H54 (cell line): ENCODE results near the gene SFT2D3.

Experiments used
- DNase-seq: peaks from one replicate; pipeline ENCODE4 v3.0.0; 2011; ENCODE audit warnings: low spot score, mixed read lengths; ENCODE audit not compliant: insufficient read length
- FAIRE-seq: peaks from 3 replicates; lab custom pipeline; 2011; peaks lifted over from hg19 to GRCh38; lab: Jason Lieb, UNC
- POLR2A ChIP-seq: IDR thresholded peaks from 2 replicates; pipeline ENCODE4 v1.6.1; 2011; ENCODE audit warnings: low read depth, mild to moderate bottlenecking, low read length

SFT2D3 gene

GRCh38 chr2:127701651-127702394 lies 526 bp downstream of the SFT2D3 start:
- FAIRE-seq (no peak), DNase-seq (peak; percentile 65)
- TF ChIP-seq POLR2A: no peak; the same call in none of the 2 replicates

GRCh38 chr2:127702395-127703009 lies 1.2 kb downstream of the SFT2D3 start:
- DNase-seq: no peak
- FAIRE-seq: no peak

GRCh38 chr2:127703282-127703681 lies 2.0 kb downstream of the SFT2D3 start:
- FAIRE-seq (no peak), DNase-seq (no peak)
- TF ChIP-seq POLR2A: no peak

More at GRCh38 chr2:127702395-127703009, 1.2 kb downstream of the SFT2D3 start:
- TF ChIP-seq POLR2A: no peak

GRCh38 chr2:127704641-127705390 lies 3.5 kb downstream of the SFT2D3 start:
- DNase-seq (no peak), FAIRE-seq (no peak)
- no peak for TF ChIP-seq POLR2A

GRCh38 chr2:127705391-127706065 lies 4.2 kb downstream of the SFT2D3 start:
- no peak for TF ChIP-seq POLR2A
- DNase-seq (no peak), FAIRE-seq (no peak)

GRCh38 chr2:127706215-127706990 lies 5.1 kb downstream of the SFT2D3 start:
- DNase-seq: no peak
- no peak for TF ChIP-seq POLR2A
- no peak for FAIRE-seq

- no peak for TF ChIP-seq POLR2A
Measured at GRCh38 chr2:127707890-127708648, 6.8 kb downstream of the SFT2D3 start.

GRCh38 chr2:127709336-127709735 lies 8.0 kb downstream of the SFT2D3 start:
- FAIRE-seq (no peak), DNase-seq (no peak)
- TF ChIP-seq POLR2A: no peak

More at GRCh38 chr2:127707890-127708648, 6.8 kb downstream of the SFT2D3 start:
- DNase-seq (no peak), FAIRE-seq (no peak)

GRCh38 chr2:127712999-127713398 lies 11.7 kb downstream of the SFT2D3 start:
- TF ChIP-seq POLR2A: no peak
- DNase-seq: no peak
- FAIRE-seq: no peak

- no peak for FAIRE-seq
- no peak for DNase-seq
- no peak for TF ChIP-seq POLR2A
Measured at GRCh38 chr2:127713562-127713961, 12.3 kb downstream of the SFT2D3 start.

GRCh38 chr2:127715778-127716449 lies 14.6 kb downstream of the SFT2D3 start:
- DNase-seq (no peak), FAIRE-seq (no peak)
- TF ChIP-seq POLR2A: no peak

GRCh38 chr2:127718271-127718670 lies 17.0 kb downstream of the SFT2D3 start:
- TF ChIP-seq POLR2A: no peak
- DNase-seq (no peak), FAIRE-seq (no peak)
